Naive thymus-derived CD4-positive, alpha-beta T cell (primary cell): ENCODE results near the gene TMPRSS4. TPM values are rescaled to one million over a fixed set of nuclear protein-coding genes. Genes with fewer than 3 reads are reported as not detected.

ENCODE experiments used
- ATAC-seq: fragments of 150-1000 bp; cut with Tn5 transposase; 2 replicates; pipeline ENCODE4 v1.10.0; 2021; ENCODE audit warnings: mild to moderate bottlenecking, moderate library complexity
- CTCF ChIA-PET: fragments of 350-600 bp; sonication (Branson Sonifier 250); formaldehyde crosslinking; loops from one replicate; lab custom pipeline; 2021; ENCODE audit warnings: antibody characterized with exemption; lab: Charles Lee
- POLR2A ChIA-PET: fragments of 350-600 bp; sonication (Branson Sonifier 250); formaldehyde crosslinking; loops from one replicate; lab custom pipeline; 2021; ENCODE audit warnings: antibody characterized with exemption, inconsistent platforms; lab: Charles Lee
- DNase-seq, 9 donors: peaks; one replicate each; pipeline versions ENCODE4 v3.0.0 to v3.0.0-alpha.2; 2020 to 2022; ENCODE audit warnings: mixed read lengths in 1 of 9
- H3K27ac ChIP-seq: one replicate; pipeline ENCODE4 v1.7.0; 2013; ENCODE audit warnings: mild to moderate bottlenecking, low read depth, low read length, moderate library complexity
- H3K27me3 ChIP-seq, 2 donors: one replicate each; pipeline ENCODE4 v1.7.0; 2013; ENCODE audit warnings: low read length in 2 of 2, mild to moderate bottlenecking in 2 of 2, moderate library complexity in 2 of 2; ENCODE audit not compliant: control insufficient read depth in 2 of 2, insufficient read depth in 2 of 2
- H3K36me3 ChIP-seq, 3 experiments: 1 replicate in 2 of 3; 2 replicates in 1 of 3; pipeline ENCODE4 v1.7.0; 2013; ENCODE audit warnings: low read length in 3 of 3, mild to moderate bottlenecking in 3 of 3, moderate library complexity in 1 of 3; ENCODE audit not compliant: insufficient read depth in 3 of 3, control insufficient read depth in 2 of 3
- H3K4me1 ChIP-seq, 2 donors: one replicate each; pipeline ENCODE4 v1.7.0; 2013; ENCODE audit warnings: low read length in 2 of 2, mild to moderate bottlenecking in 2 of 2, moderate library complexity in 1 of 2; ENCODE audit not compliant: control insufficient read depth in 2 of 2, insufficient read depth in 2 of 2
- H3K4me3 ChIP-seq: 2 replicates; pipeline ENCODE4 v1.7.0; 2013; ENCODE audit warnings: mild to moderate bottlenecking, low read length
- H3K9me3 ChIP-seq, 3 experiments: 1 replicate in 2 of 3; 2 replicates in 1 of 3; pipeline ENCODE4 v1.7.0; 2013; ENCODE audit warnings: low read length in 3 of 3; ENCODE audit not compliant: control insufficient read depth in 2 of 3
- H3K27ac Mint-ChIP-seq, 9 donors: one replicate each; pipeline ENCODE4 v1.8.0; 2020 to 2022; ENCODE audit warnings: mixed read lengths in 9 of 9, mild to moderate bottlenecking in 8 of 9, moderate library complexity in 5 of 9, inconsistent platforms in 2 of 9
- H3K27me3 Mint-ChIP-seq, 5 donors: one replicate each; pipeline ENCODE4 v1.8.0; 2021 to 2022; ENCODE audit warnings: mixed read lengths in 5 of 5, mild to moderate bottlenecking in 1 of 5
- H3K36me3 Mint-ChIP-seq, 5 donors: one replicate each; pipeline ENCODE4 v1.8.0; 2020 to 2022; ENCODE audit warnings: mixed read lengths in 5 of 5, mild to moderate bottlenecking in 3 of 5, inconsistent platforms in 1 of 5
- H3K4me1 Mint-ChIP-seq, 7 donors: one replicate each; pipeline ENCODE4 v1.8.0; 2020 to 2022; ENCODE audit warnings: mixed read lengths in 7 of 7, mild to moderate bottlenecking in 3 of 7, inconsistent platforms in 1 of 7
- H3K4me3 Mint-ChIP-seq, 10 donors: one replicate each; pipeline ENCODE4 v1.8.0; 2020 to 2022; ENCODE audit warnings: mild to moderate bottlenecking in 10 of 10, mixed read lengths in 10 of 10, moderate library complexity in 6 of 10, inconsistent platforms in 2 of 10
- H3K9me3 Mint-ChIP-seq, 11 donors: one replicate each; pipeline ENCODE4 v1.8.0; 2020 to 2022; ENCODE audit warnings: mixed read lengths in 11 of 11, mild to moderate bottlenecking in 4 of 11, inconsistent platforms in 1 of 11, moderate library complexity in 1 of 11
- intact Hi-C, 2 donors: fragments of 100-400 bp; cut with micrococcal nuclease; formaldehyde crosslinking; loops; one replicate each; pipeline ENCODE4 v1.15.1; 2023
- polyA plus RNA-seq, 2 donors: library from polyadenylated mRNA; unstranded; fragments of 300-500 nt; fragmentation: Illumina TruSeq; gene quantifications; one replicate each; pipeline ENCODE4 v1.2.3, GENCODE V29; 2021
- total RNA-seq, 6 experiments: library from RNA in 5 of 6; stranded (reverse) in 5 of 6; gene quantifications; 1 replicate in 5 of 6; 2 replicates in 1 of 6; pipeline ENCODE4 v1.2.3 and lab custom pipeline; 2021 to 2026

Gene TMPRSS4
- total and polyA plus RNA-seq, 7 experiments from 2014 or later, result not detected

DNA sequence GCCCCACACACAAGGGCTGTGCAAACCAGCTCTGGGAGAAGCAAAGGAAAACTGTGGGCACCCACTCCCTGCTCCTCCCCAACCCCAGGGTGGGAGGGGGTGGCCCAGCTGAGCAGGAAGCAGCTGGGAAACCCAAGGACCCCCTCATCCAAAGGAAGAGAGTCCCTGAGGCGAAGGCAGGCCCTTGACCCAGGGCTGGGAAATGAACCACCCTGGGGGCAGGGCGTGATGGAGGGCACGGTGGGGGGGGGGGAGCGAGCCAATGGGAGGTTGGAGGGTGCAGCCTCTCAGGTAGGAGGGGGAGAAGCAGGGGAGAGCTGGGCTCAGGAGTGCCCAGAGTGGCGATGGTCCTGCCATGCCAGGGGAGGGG lies 58.9 kb downstream of the TMPRSS4 start:
- no peak overlapping the region for H3K27ac ChIP-seq
- no peaks in the 10 kb centered on the region for H3K9me3 ChIP-seq
- intact Hi-C loops, result no loop called here
- Mint-ChIP-seq H3K27me3 (peaks cover 3 to 37% (median 20%) of the 10 kb centered on the region in 5 donors), H3K36me3 (no peaks in the 10 kb centered on the region), H3K4me1 (no peaks in the 10 kb centered on the region), H3K4me3 (no peak overlapping the region), H3K27ac (no peak overlapping the region), H3K9me3 (no peaks in the 10 kb centered on the region)
- no peaks in the 10 kb centered on the region for H3K36me3 ChIP-seq
- POLR2A ChIA-PET, result no interaction called here
- no peak overlapping the region for H3K4me3 ChIP-seq
- no peaks in the 10 kb centered on the region for H3K27me3 ChIP-seq
- ATAC-seq (no peak), DNase-seq (no peak)
- CTCF ChIA-PET, result no interaction called here
- H3K4me1 ChIP-seq, result no peaks in the 10 kb centered on the region

DNA sequence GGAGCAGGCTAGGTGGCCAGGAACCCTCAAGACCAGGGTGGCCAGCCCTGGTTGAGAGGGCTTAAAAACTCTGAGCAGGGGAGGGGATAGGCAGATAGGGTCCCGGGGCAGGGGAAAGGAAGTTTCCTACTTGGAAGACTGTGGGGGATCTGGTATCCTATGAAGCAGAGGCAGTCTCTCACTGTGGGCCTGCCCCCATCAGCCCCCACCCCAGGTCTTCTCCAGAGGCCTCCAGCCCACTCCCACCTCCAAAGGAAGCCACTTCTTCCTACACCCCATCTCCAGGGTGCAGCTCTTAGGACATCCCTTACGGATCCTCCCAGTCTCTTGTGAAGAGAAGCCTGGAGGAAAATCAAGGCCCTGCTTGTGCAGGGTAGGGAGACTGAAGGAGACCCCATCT lies 59.5 kb downstream of the TMPRSS4 start:
- Histone ChIP-seq H3K27me3 (no peaks in the 10 kb centered on the region), H3K9me3 (no peaks in the 10 kb centered on the region), H3K36me3 (no peaks in the 10 kb centered on the region), H3K4me1 (no peaks in the 10 kb centered on the region), H3K4me3 (no peak overlapping the region), H3K27ac (no peak overlapping the region)
- POLR2A ChIA-PET, result no interaction called here
- H3K36me3 Mint-ChIP-seq, result no peaks in the 10 kb centered on the region
- CTCF ChIA-PET, result no interaction called here
- no peaks in the 10 kb centered on the region for H3K9me3 Mint-ChIP-seq
- H3K27me3 Mint-ChIP-seq, result peaks cover 6 to 38% (median 22%) of the 10 kb centered on the region in 5 donors
- no peak overlapping the region for H3K4me3 Mint-ChIP-seq
- DNase-seq (no peak), ATAC-seq (no peak)
- intact Hi-C loops, result no loop called here
- no peak overlapping the region for H3K27ac Mint-ChIP-seq
- no peaks in the 10 kb centered on the region for H3K4me1 Mint-ChIP-seq

DNA sequence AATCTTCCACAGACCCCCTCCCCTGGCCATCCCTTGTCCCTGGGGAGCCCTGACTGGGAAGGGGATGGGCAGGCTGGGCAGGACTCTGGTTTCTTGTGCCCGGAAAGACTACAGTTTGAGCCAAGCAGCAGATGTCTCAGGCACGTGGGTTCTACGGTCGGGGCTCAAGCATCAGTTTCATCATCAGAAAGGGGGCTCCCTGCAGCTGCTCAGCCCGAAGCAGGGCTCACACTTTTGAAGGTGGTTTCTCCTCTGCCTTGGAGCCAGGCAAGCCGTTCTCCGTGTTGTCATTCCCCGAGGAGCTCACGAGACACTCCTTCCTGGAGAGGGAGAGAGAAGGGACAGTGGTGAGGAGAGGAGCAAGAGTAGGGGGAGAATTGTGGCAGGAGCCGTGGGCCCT lies 59.9 kb downstream of the TMPRSS4 start:
- no peak overlapping the region for H3K4me3 Mint-ChIP-seq
- Histone ChIP-seq H3K27ac (no peak overlapping the region), H3K4me1 (no peaks in the 10 kb centered on the region), H3K36me3 (no peaks in the 10 kb centered on the region), H3K9me3 (no peaks in the 10 kb centered on the region), H3K27me3 (no peaks in the 10 kb centered on the region), H3K4me3 (no peak overlapping the region)
- DNase-seq, result no peak
- peaks cover 8 to 42% (median 26%) of the 10 kb centered on the region in 5 donors for H3K27me3 Mint-ChIP-seq
- H3K36me3 Mint-ChIP-seq, result no peaks in the 10 kb centered on the region
- no peaks in the 10 kb centered on the region for H3K9me3 Mint-ChIP-seq
- ChIA-PET POLR2A (no interaction called here), CTCF (no interaction called here)
- intact Hi-C loops, result no loop called here
- H3K27ac Mint-ChIP-seq, result no peak overlapping the region
- no peaks in the 10 kb centered on the region for H3K4me1 Mint-ChIP-seq
- ATAC-seq, result no peak

DNA sequence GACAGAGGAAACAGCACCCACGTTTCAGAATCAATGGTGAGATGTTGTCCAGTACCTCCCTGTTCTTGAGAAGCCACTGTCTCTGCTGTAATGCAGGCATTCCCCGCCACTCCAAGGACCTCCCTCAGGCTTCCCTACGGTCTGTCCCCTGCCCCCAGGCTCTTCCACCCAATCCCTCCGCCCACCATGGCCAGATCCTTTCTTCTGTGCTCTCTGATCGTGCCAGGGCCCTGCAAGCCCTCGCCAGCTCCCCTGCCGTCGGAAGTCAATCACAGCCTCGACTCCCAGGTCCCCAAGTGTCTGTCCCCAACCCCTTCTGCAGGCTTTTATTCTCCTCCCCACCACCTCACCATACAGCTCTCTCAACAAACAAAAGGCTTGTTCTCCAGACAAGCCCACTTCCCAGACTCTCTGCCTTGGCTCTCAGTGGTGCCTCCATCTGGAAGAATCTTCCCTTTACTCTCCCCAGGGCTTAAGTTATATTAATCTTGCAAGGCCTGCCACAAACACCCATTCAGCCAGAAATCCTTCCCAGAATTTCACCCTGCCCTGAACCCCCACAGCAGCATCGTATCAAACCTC lies 62.1 kb downstream of the TMPRSS4 start:
- POLR2A ChIA-PET, result no interaction called here
- no peaks in the 10 kb centered on the region for H3K36me3 ChIP-seq
- no peak for ATAC-seq
- no peaks in the 10 kb centered on the region for H3K9me3 ChIP-seq
- no peaks in the 10 kb centered on the region for H3K27me3 ChIP-seq
- H3K4me1 Mint-ChIP-seq, result peaks cover 0 to 7% (median 0%) of the 10 kb centered on the region in 7 donors
- DNase-seq, result no peak
- CTCF ChIA-PET, result no interaction called here
- no peak overlapping the region for H3K4me3 ChIP-seq
- intact Hi-C loops, result no loop called here
- no peaks in the 10 kb centered on the region for H3K4me1 ChIP-seq
- peaks cover 23 to 59% (median 43%) of the 10 kb centered on the region in 5 donors for H3K27me3 Mint-ChIP-seq
- H3K9me3 Mint-ChIP-seq, result no peaks in the 10 kb centered on the region
- no peak overlapping the region for H3K4me3 Mint-ChIP-seq
- no peak overlapping the region for H3K27ac Mint-ChIP-seq
- H3K36me3 Mint-ChIP-seq, result no peaks in the 10 kb centered on the region
- no peak overlapping the region for H3K27ac ChIP-seq

DNA sequence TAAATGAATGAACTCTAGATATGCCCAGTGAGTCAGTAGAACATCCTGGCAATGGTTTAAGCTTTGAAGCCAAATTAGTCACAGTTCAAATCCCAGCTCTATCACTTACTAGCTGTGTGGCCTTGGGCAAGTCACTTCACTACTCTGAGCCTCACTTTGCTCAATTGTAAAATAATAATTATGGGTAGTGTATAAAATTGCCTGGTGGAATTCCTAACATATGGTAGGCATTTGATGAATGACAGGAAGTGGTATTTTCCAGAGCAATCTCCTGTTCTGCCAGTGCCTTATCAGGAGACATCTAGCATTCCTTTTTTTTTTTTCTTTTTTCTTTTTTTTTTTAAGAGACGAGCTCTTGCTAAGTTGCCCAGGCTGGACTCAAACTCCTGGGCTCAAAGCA lies 62.7 kb downstream of the TMPRSS4 start:
- Histone ChIP-seq H3K27me3 (no peaks in the 10 kb centered on the region), H3K36me3 (no peaks in the 10 kb centered on the region), H3K9me3 (no peaks in the 10 kb centered on the region), H3K4me3 (no peak overlapping the region), H3K27ac (no peak overlapping the region), H3K4me1 (no peaks in the 10 kb centered on the region)
- Mint-ChIP-seq H3K9me3 (no peaks in the 10 kb centered on the region), H3K4me1 (peaks cover 0 to 7% (median 0%) of the 10 kb centered on the region in 7 donors), H3K36me3 (no peaks in the 10 kb centered on the region), H3K4me3 (no peak overlapping the region), H3K27ac (no peak overlapping the region), H3K27me3 (peaks cover 29 to 60% (median 45%) of the 10 kb centered on the region in 5 donors)
- CTCF ChIA-PET, result interaction anchor here (0.9 kb wide), 1 partner anchor 32 kb away, joined by 4 read pairs; no protein-coding TSS in a partner anchor
- DNase-seq (no peak), ATAC-seq (no peak)
- intact Hi-C loops, result no loop called here
- POLR2A ChIA-PET, result interaction anchor here (0.6 kb wide), 1 partner anchor 152 kb away, joined by 3 read pairs; no protein-coding TSS in a partner anchor

DNA sequence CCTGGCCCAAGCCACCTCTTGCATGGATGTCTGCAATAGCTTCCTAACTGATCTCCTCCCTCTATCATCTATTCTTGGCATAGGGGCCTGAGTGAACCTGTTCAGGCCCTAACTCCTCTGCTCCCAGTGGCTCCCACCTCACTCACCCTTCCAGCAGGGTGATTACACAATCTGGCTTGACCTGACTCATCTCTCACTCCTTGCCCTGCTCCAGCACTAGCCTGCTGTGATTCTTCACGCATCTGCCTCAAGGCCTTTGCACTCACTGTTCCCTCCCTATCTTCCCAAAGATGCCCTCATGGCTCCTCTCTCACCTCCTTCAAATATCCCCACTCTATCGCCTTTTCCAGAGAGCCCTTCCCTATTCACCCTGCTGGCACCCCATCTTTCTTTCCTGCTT lies 65.2 kb downstream of the TMPRSS4 start:
- intact Hi-C loops, result no loop called here
- CTCF ChIA-PET, result interaction anchor here (0.6 kb wide), 1 partner anchor 141 kb away, joined by 3 read pairs; no protein-coding TSS in a partner anchor

DNA sequence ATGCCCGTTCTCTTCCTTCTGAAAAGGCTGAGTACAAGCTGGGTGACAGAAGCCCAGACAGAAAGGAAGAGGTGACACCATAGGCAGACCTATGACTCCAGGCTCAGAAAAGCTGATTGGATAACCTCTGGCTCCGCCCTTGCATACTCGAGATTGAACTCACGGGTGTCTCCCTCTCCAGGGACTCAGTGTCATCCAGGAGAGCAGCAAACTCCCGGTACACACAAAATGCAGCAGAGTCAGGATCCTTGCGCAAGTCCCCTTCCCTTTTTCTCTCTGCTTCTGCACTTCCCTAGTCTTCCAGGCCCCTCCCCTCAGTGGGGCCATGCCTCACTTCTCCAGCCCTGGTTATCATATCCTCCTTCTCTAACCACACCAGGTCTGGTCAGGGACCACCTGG lies 65.9 kb downstream of the TMPRSS4 start:
- ChIA-PET POLR2A (no interaction called here), CTCF (interaction anchor here (1.1 to 2.7 kb wide), 2 partner anchors 13 to 28 kb away, joined by 9 to 13 read pairs; no protein-coding TSS in a partner anchor)
- no peaks in the 10 kb centered on the region for H3K9me3 ChIP-seq
- H3K27ac ChIP-seq, result no peak overlapping the region
- peaks cover 0 to 5% of the 10 kb centered on the region in 2 donors for H3K27me3 ChIP-seq
- no peaks in the 10 kb centered on the region for H3K36me3 Mint-ChIP-seq
- H3K4me3 ChIP-seq, result no peak overlapping the region
- H3K4me1 ChIP-seq, result no peaks in the 10 kb centered on the region
- peaks cover 0 to 20% (median 5%) of the 10 kb centered on the region in 7 donors for H3K4me1 Mint-ChIP-seq
- peak overlapping the region in 1 of 9 donors; percentile 79 for H3K27ac Mint-ChIP-seq
- peak overlapping the region in 2 of 10 donors; percentile 16 to 63 for H3K4me3 Mint-ChIP-seq
- intact Hi-C loops, result no loop called here
- no peaks in the 10 kb centered on the region for H3K36me3 ChIP-seq
- DNase-seq (no peak), ATAC-seq (peak; percentile 61)
- H3K27me3 Mint-ChIP-seq, result peaks cover 43 to 68% (median 47%) of the 10 kb centered on the region in 5 donors
- no peaks in the 10 kb centered on the region for H3K9me3 Mint-ChIP-seq

More for the DNA sequence above, 65.2 kb downstream of the TMPRSS4 start:
- no peak overlapping the region for H3K4me3 ChIP-seq
- ATAC-seq, result no peak
- H3K27ac Mint-ChIP-seq, result peak overlapping the region in 1 of 9 donors; percentile 2
- H3K9me3 ChIP-seq, result no peaks in the 10 kb centered on the region
- H3K27me3 ChIP-seq, result peaks cover 0 to 5% of the 10 kb centered on the region in 2 donors
- peaks cover 0 to 16% (median 5%) of the 10 kb centered on the region in 7 donors for H3K4me1 Mint-ChIP-seq
- H3K4me1 ChIP-seq, result no peaks in the 10 kb centered on the region
- H3K27ac ChIP-seq, result no peak overlapping the region
- no peaks in the 10 kb centered on the region for H3K9me3 Mint-ChIP-seq
- H3K36me3 ChIP-seq, result no peaks in the 10 kb centered on the region
- POLR2A ChIA-PET, result no interaction called here
- H3K36me3 Mint-ChIP-seq, result no peaks in the 10 kb centered on the region
- no peak for DNase-seq
- H3K27me3 Mint-ChIP-seq, result peaks cover 41 to 66% (median 47%) of the 10 kb centered on the region in 5 donors
- no peak overlapping the region for H3K4me3 Mint-ChIP-seq
